Measurements from ENCODE around the gene ADIPOR1.

DNA sequence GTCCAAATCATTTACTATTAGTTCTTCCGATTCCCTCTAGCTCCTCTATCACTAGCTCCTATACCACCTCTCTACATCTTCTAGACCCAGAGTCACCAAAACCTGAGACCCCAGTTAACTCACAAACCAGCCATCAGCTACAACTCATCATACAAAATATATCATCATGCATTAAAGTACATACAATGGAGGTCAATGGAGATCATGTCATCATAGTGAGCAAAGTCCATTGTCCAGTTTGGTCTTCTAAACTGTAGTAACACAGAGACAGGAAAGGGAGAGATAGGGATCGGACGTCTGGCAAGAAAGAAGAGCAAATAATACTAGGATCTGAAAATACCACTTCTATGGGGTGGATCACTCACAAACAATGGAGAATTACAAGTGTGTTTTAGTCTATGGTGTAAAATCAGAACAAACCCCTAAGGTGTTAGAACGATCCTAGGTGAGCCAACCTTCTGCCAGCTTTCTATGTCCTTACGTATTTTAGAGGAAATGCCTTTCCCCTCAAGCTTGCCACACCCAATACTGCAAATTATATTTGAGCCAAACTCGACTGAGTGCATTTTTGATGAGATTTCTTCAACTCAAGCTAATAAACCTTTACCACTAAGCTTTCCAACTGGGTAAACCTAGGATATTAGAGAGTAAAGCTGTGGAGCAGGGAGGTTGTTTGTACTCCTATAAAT, 3.9 kb downstream of the ADIPOR1 start:
- TF ChIP-seq CHD4 (IDR thresholded peaks at IDR 0.05; ENCODE audit: borderline replicate concordance) (no peak), POLR2A (IDR thresholded peaks at IDR 0.05; ENCODE audit: low read length) (no peak), EP300 (IDR thresholded peaks at IDR 0.05) (no peak), USF2 (IDR thresholded peaks at IDR 0.05) (no peak), SREBF2 (IDR thresholded peaks at IDR 0.05) (no peak), MAX (IDR thresholded peaks at IDR 0.05) (no peak), PBX3 (IDR thresholded peaks at IDR 0.05) (no peak), CEBPB (IDR thresholded peaks at IDR 0.05) (no peak), RAD21 (conservative IDR thresholded peaks at IDR 0.05 in 1 of 2, IDR thresholded peaks at IDR 0.05 in 1 of 2) (no peak), MAFK (IDR thresholded peaks at IDR 0.05; ENCODE audit: partially characterized antibody) (no peak), JUN (IDR thresholded peaks at IDR 0.05) (no peak)
- TF ChIP-seq, protein P1, sequence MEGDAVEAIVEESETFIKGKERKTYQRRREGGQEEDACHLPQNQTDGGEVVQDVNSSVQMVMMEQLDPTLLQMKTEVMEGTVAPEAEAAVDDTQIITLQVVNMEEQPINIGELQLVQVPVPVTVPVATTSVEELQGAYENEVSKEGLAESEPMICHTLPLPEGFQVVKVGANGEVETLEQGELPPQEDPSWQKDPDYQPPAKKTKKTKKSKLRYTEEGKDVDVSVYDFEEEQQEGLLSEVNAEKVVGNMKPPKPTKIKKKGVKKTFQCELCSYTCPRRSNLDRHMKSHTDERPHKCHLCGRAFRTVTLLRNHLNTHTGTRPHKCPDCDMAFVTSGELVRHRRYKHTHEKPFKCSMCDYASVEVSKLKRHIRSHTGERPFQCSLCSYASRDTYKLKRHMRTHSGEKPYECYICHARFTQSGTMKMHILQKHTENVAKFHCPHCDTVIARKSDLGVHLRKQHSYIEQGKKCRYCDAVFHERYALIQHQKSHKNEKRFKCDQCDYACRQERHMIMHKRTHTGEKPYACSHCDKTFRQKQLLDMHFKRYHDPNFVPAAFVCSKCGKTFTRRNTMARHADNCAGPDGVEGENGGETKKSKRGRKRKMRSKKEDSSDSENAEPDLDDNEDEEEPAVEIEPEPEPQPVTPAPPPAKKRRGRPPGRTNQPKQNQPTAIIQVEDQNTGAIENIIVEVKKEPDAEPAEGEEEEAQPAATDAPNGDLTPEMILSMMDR (IDR thresholded peaks at IDR 0.05): no peak
